Epidermal melanocyte (primary cell): Measurements from ENCODE around the gene RASGRF2.

ENCODE experiments used
- DNase-seq: peaks from one replicate; pipeline ENCODE4 v3.0.0; 2011; ENCODE audit warnings: low spot score; ENCODE audit not compliant: insufficient read length

Gene RASGRF2

GRCh38 chr5:80955082-80955590, 5.0 kb upstream of the RASGRF2 start:
- no peak for DNase-seq

GRCh38 chr5:80956272-80956671, 3.9 kb upstream of the RASGRF2 start:
- no peak for DNase-seq

GRCh38 chr5:80957031-80957761, 3.0 kb upstream of the RASGRF2 start:
- no peak for DNase-seq

GRCh38 chr5:80958616-80959015, 1.5 kb upstream of the RASGRF2 start:
- DNase-seq: no peak

- no peak for DNase-seq
These were observed 1.0 kb upstream of the RASGRF2 start for GRCh38 chr5:80959138-80959537.

GRCh38 chr5:80960531-80961375, 590 bp downstream of the RASGRF2 start:
- DNase-seq: no peak

GRCh38 chr5:80961376-80962281, 1.5 kb downstream of the RASGRF2 start:
- no peak for DNase-seq

- no peak for DNase-seq
These were observed 2.7 kb downstream of the RASGRF2 start for GRCh38 chr5:80962630-80963520.

- no peak for DNase-seq
These were observed 3.3 kb downstream of the RASGRF2 start for GRCh38 chr5:80963521-80963895.

GRCh38 chr5:80963966-80964481, 3.9 kb downstream of the RASGRF2 start:
- DNase-seq: no peak

GRCh38 chr5:80964491-80964890, 4.3 kb downstream of the RASGRF2 start:
- DNase-seq: no peak

GRCh38 chr5:80964919-80965318, 4.8 kb downstream of the RASGRF2 start:
- DNase-seq: no peak

GRCh38 chr5:80967500-80968181, 7.5 kb downstream of the RASGRF2 start:
- no peak for DNase-seq

- DNase-seq: no peak
These were observed 12.9 kb downstream of the RASGRF2 start for GRCh38 chr5:80973027-80973426.

GRCh38 chr5:80975065-80975464, 14.9 kb downstream of the RASGRF2 start:
- DNase-seq: no peak

GRCh38 chr5:80976985-80977384, 16.8 kb downstream of the RASGRF2 start:
- no peak for DNase-seq

GRCh38 chr5:80977764-80978163, 17.6 kb downstream of the RASGRF2 start:
- DNase-seq: no peak

- DNase-seq: no peak
These were observed 18.7 kb downstream of the RASGRF2 start for GRCh38 chr5:80978772-80979317.

- no peak for DNase-seq
These were observed 21.9 kb downstream of the RASGRF2 start for GRCh38 chr5:80982093-80982492.
